Activated CD8-positive, alpha-beta memory T cell treated with anti-CD3 and anti-CD28 coated beads, Interleukin-2, amount 50 U/mL, for 48 hours (primary cell): ENCODE data around the gene LRRC1.

Source experiments
- DNase-seq: peaks from one replicate; pipeline ENCODE4 v3.0.0-alpha.2; 2020

Gene LRRC1

DNA sequence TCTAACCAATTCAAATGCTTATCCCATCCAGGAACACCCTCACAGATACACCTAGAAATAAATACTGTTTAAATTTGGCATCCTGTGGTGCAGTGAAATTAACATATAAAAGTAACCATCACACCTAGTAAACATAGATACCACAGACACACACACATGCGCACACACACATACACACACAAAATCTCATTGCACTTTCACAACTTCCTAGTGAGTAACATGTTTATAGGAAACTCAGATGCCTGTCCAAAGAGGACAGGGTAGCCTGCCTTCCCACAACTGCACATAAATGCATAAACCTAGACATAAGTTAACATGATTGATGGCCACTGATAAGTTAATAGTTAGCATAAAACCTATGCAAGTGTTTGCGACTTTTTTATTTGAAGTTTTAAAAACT lies 56.8 kb downstream of the LRRC1 start:
- no peak for DNase-seq

DNA sequence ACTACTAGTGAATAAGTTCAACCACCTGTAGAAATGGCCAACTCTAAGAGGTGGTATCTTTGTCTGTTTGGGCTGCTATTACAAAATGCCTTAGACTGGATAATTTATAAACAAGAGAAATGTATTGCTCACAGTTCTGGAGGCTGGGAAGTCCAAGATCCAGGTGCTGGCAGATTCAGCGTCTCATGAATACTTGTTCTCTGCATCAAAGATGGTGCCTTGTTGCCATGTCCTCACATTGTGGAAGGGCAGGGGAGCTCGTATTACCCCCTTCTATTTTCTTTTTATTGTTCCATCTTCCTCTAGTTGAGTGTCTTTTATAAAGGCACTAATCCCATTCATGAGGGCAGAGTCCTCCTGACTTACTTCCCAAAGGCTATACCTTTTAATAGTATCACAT lies 58.0 kb downstream of the LRRC1 start:
- no peak for DNase-seq

GRCh38 chr6:53854843-53855567 lies 60.2 kb downstream of the LRRC1 start:
- no peak for DNase-seq

GRCh38 chr6:53855940-53856339 lies 61.1 kb downstream of the LRRC1 start:
- DNase-seq: no peak

GRCh38 chr6:53857318-53858094 lies 62.7 kb downstream of the LRRC1 start:
- DNase-seq: no peak

GRCh38 chr6:53858196-53858595 lies 63.4 kb downstream of the LRRC1 start:
- DNase-seq: no peak

DNA sequence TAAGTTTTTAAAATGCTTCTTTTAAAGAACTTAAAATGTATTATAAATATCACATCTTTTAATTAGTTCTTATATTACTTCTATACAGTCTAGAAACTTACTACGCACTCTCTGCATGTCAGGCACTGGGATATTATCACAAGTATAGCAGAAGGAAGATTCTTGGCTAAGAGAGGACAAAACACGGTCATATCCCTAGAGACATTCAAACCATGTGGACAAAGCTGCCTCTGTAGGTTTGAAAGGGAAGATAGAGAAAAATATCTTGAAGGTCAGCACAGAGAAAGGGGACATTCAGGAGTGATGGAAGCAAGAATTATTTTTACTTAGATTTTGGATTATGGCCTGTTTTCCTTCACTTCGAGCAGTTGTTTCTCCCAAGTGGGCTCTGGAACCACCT lies 64.1 kb downstream of the LRRC1 start:
- DNase-seq: no peak

DNA sequence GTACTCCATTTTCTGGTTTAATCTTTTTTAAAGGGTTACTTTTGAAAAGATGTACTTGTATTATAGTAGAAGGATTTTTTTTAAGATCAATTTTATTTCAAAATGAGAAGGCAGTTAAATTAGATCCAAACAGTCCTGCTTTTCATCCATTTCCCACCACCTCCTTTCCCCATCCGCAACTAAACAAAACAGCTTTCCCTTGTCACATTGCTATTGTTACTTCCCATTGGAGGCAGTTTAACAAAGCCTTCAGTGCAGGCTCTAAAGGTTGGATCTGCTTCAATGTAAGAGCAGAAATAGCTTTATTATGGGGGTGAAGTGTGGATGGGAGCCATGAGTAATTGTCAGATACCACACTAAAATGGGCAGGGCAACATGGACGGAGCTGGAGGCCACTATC lies 65.7 kb downstream of the LRRC1 start:
- no peak for DNase-seq

DNA sequence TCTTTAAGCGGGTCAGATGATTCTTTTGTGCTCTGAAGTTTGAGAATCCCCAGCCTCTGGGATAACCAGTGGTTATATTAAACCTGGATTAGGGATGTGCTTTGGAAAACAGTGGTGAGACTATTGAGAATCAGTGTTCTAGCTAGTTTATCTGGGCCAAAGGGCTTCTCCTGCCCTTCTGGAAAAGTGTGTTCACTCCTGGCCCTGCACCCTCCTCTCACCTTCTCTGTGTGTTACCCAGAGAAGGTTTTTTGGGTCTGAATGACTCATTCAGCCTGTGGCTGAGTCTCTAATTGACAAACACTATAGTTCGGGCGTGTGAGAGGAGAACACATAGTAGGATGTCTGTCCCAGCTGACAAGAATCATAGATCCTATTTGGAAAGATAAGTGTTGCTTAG lies 66.7 kb downstream of the LRRC1 start:
- DNase-seq: no peak

DNA sequence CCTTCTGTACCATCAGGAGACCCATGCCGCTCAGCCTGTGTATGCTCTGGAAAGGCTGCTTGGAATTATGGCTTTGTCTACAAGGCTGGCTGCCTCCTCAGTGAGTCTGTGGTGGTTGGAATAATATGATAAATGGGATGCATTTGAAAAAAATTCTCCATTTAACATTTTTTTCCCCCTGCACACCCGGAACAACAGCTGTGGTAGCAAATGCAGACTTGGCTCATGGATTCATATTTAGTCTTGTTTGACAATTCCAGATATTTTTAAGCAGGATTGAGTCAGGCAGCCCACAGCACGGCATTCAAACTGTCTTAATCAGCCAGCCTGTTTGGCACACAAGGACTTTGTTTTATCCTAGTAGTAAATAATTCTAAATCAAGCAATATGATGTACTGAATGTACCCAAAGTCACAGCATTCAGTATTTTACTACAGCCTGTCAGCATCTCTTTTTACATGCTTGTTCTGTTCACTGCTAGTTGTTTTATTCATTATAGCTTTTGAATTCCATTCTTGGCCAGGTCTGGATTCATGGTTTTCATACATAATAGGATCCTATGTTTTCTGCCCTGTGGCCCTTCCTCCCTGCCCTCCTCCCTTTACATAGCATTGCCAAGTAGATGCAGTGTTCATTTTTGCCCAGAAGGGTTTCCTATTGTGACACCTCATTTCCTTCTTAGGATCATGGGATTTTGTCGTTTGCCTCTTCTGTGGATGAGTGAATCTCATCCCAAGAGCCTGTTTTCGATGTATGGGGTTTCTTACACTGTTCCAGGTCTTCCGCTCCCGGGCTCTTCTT lies 68.1 kb downstream of the LRRC1 start:
- no peak for DNase-seq

DNA sequence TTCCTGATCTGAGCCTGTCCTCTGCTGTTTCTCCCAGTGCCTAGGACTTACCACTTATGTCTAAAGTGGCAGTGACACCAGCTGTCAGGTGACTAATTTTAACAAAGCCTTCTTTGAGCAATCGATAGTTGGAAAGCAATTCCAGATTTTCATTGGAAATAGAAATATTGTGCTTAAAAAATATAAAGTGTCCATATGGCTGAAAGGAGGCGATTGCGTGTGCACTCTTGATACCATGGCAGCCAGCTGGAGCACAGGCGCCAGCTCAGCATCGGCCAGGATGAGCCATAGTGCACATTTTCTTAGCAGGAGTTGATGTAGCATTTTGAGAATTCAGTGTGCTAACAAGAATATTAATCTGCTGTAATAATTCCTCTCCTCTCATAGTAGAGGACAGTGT lies 70.0 kb downstream of the LRRC1 start:
- no peak for DNase-seq

- no peak for DNase-seq
Observed at GRCh38 chr6:53866226-53866625, 71.4 kb downstream of the LRRC1 start.

GRCh38 chr6:53868626-53869025 lies 73.8 kb downstream of the LRRC1 start:
- DNase-seq: no peak

DNA sequence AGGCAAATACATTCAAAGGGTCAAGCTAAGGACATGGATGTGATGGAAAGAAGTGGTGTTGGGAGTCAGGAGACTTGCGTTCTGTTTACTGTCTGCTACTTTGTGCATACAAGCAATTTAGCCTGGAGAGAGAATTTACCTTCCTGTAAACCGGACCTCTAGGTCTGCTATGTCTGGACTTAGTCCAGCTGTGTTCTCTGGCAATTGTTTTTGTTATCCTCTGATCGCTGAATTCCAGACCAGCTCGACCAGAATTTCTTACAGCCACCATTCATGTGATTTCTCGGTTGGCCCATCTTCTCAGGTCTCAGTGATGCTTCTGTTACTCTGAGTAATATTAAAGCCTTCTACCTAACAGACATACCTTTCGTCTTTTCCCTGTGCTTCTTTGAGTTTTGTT lies 75.2 kb downstream of the LRRC1 start:
- DNase-seq: no peak

DNA sequence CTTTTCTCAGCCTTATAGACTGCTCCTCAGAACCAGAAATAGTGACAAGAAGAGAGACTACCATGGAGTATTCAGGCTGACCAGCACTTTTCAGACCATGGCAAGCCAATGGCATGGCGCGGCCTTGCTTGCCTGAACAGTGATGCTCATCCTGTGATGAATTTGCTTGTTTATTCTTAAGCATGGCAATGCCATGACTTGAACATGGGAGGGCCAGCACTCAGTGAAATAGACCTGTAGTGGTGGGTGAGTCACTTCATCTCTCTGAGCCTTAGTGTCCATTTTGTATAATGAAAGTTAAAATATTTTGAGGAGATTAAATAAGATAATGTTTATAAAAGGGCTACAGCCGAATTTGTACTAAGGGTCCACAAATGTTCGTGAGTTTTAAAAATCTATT lies 79.1 kb downstream of the LRRC1 start:
- no peak for DNase-seq

- DNase-seq: no peak
Observed at GRCh38 chr6:53874964-53875363, 80.2 kb downstream of the LRRC1 start.

- DNase-seq: no peak
Observed at GRCh38 chr6:53877151-53877550, 82.3 kb downstream of the LRRC1 start.

GRCh38 chr6:53878808-53879207 lies 84.0 kb downstream of the LRRC1 start:
- no peak for DNase-seq

GRCh38 chr6:53879608-53880007 lies 84.8 kb downstream of the LRRC1 start:
- DNase-seq: no peak

GRCh38 chr6:53887316-53887715 lies 92.5 kb downstream of the LRRC1 start:
- DNase-seq: no peak

GRCh38 chr6:53888931-53889330 lies 94.1 kb downstream of the LRRC1 start:
- DNase-seq: no peak

- no peak for DNase-seq
Observed at GRCh38 chr6:53889365-53889764, 94.6 kb downstream of the LRRC1 start.

GRCh38 chr6:53892707-53893106 lies 97.9 kb downstream of the LRRC1 start:
- DNase-seq: no peak

DNA sequence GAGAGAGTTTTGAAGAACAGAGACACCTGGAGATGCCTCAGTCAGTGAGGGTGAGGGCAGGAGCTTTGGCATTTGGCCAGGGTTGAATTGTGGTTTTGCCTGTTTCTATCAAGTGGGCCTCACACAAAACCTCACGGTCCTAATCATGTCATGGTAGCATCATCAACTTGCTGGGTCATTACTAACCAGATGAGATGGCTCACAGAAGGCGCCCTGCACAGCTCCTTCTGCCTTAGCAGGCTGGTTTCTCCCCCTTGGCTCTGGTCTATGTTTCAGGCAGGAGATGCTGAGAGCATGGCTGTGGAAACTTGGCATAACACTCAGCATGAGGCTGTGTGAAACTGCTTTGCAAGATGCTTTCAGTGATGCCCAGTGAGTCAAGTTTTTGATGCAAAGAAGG lies 99.3 kb downstream of the LRRC1 start:
- peak; percentile 76 for DNase-seq
